Measurements from ENCODE around the gene GLRX.
"Not testable (repeated sequence)": the region's sequence is repeated elsewhere in the genome, so short reads cannot be mapped to it uniquely, and the experiment has no call there.

The GLRX gene

DNA sequence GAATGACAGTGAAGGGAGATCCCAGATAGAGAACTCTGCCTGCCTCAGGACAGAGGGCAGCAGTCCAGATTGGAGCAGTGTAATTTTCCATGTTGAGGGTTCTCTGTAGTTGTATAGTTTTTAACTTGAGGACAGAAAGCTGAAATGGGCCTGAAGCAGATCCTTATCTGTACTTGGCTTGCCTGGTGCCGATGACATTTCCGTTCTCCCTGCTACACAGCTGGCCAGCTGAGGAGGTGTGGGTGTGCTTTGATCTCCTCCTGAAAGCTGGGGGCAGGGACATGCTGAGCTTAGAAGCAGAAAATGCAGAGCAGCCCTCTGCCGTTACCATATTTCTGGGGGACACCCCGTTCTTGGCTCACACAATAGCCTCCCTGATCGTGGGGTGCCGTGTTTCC is 10.5 kb downstream of the GLRX start:
- Histone ChIP-seq H3K4me3 (ENCODE audit: low read length) (no peak overlapping the region), H3K4me2 (ENCODE audit: low read length) (no peak overlapping the region), H3K36me3 (ENCODE audit: insufficient read depth, low read length) (peaks cover 52% of the 10 kb centered on the region), H3K27me3 (ENCODE audit: control insufficient read depth, insufficient read depth, low read length) (no peaks in the 10 kb centered on the region), H3K4me1 (ENCODE audit: control insufficient read depth, insufficient read depth, low read length) (peaks cover 41% of the 10 kb centered on the region), H3K9me3 (replicated peaks; ENCODE audit: low read length) (no peaks in the 10 kb centered on the region), H3K9ac (ENCODE audit: low read depth, low read length) (no peak overlapping the region)

DNA sequence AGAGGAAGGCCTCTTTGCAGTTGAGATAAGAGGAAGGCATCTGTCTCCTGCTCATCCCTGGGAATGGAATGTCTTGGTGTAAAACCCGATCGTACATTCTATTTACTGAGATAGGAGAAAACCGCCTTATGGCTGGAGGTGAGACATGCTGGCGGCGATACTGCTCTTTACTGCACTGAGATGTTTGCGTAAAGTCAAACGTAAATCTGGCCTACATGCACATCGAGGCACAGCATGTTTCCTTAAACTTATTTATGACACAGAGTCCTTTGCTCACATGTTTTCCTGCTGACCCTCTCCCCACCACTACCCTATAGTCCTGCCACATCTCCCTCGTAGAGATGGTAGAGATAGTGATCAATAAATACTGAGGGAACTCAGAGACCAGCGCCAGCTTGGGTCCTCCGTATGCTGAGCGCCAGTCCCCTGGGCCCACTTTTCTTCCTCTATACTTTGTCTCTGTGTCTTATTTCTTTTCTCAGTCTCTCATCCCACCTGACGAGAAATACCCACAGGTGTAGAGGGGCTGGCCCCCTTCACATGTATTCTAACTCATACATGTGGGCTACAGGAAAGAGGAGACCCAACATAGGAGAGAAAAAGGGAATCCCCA is 11.0 kb downstream of the GLRX start:
- not testable (repeated sequence) for H3K27me3 ChIP-seq (ENCODE audit: control insufficient read depth, insufficient read depth, low read length); H3K4me2 ChIP-seq (ENCODE audit: low read length); H3K9ac ChIP-seq (ENCODE audit: low read depth, low read length); H3K4me3 ChIP-seq (ENCODE audit: low read length); H3K9me3 ChIP-seq (replicated peaks; ENCODE audit: low read length)
- Histone ChIP-seq H3K4me1 (ENCODE audit: control insufficient read depth, insufficient read depth, low read length) (peaks cover 37% of the 10 kb centered on the region), H3K36me3 (ENCODE audit: insufficient read depth, low read length) (peaks cover 46% of the 10 kb centered on the region)

DNA sequence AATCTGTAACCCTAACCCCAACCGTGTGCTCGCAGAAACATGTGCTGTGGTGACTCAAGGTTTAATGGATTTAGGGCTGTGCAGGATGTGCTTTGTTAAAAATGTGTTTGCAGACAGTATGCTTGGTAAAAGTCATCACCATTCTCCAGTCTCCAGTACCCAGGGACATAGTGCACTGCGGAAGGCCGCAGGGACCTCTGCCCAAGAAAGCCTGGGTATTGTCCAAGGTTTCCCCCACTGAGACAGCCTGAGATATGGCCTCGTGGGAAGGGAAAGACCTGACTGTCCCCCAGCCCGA is 11.5 kb downstream of the GLRX start:
- not testable (repeated sequence) for H3K9me3 ChIP-seq (replicated peaks; ENCODE audit: low read length); H3K4me2 ChIP-seq (ENCODE audit: low read length); H3K9ac ChIP-seq (ENCODE audit: low read depth, low read length); H3K27me3 ChIP-seq (ENCODE audit: control insufficient read depth, insufficient read depth, low read length); H3K4me3 ChIP-seq (ENCODE audit: low read length)
- Histone ChIP-seq H3K36me3 (ENCODE audit: insufficient read depth, low read length) (peaks cover 42% of the 10 kb centered on the region), H3K4me1 (ENCODE audit: control insufficient read depth, insufficient read depth, low read length) (peaks cover 37% of the 10 kb centered on the region)

DNA sequence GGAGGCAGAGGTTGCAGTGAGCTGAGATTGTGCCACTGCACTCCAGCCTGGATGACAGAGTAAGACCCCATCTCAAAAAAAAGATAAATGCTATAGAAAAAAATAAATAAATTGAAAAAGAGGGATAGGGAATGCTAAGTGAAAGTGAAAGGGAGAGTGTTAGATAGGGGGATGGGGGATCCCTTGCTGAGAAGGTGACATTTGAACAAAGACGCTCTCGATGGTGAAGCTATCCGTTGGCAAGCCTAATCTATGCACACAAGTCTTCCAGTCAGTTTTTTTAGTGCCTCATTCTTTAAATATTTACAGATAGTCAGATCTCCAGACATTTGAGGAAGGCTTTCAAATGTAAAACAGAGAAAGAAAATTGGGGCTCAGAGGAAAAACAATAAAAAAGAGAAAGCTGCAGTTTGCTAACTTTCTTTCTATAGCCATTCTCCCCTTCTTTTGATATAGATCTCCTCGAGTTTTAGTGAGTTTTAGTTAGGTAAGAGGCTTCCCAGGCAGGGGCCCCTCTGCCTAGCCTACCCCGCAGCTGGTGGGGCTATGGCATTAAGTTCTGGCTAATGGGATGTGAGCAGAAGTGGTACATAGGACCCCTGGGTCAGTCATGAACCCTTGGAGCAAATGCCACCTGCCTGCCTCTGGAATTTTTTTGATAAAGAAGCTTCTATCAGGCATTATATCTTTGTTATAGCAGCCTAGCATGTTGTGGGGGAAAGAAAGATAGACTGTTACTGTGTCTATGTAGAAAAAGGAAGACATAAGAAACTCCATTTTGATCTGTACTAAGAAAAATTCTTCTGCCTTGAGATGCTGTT is 12.0 kb downstream of the GLRX start:
- H3K4me1 ChIP-seq (ENCODE audit: control insufficient read depth, insufficient read depth, low read length): peaks cover 37% of the 10 kb centered on the region
- H3K9ac ChIP-seq (ENCODE audit: low read depth, low read length): peak overlapping the region; percentile 49
- peak overlapping the region; percentile 17 for H3K4me2 ChIP-seq (ENCODE audit: low read length)
- no peaks in the 10 kb centered on the region for H3K27me3 ChIP-seq (ENCODE audit: control insufficient read depth, insufficient read depth, low read length)
- no peak overlapping the region for H3K4me3 ChIP-seq (ENCODE audit: low read length)
- no peaks in the 10 kb centered on the region for H3K9me3 ChIP-seq (replicated peaks; ENCODE audit: low read length)
- H3K36me3 ChIP-seq (ENCODE audit: insufficient read depth, low read length): peaks cover 36% of the 10 kb centered on the region

DNA sequence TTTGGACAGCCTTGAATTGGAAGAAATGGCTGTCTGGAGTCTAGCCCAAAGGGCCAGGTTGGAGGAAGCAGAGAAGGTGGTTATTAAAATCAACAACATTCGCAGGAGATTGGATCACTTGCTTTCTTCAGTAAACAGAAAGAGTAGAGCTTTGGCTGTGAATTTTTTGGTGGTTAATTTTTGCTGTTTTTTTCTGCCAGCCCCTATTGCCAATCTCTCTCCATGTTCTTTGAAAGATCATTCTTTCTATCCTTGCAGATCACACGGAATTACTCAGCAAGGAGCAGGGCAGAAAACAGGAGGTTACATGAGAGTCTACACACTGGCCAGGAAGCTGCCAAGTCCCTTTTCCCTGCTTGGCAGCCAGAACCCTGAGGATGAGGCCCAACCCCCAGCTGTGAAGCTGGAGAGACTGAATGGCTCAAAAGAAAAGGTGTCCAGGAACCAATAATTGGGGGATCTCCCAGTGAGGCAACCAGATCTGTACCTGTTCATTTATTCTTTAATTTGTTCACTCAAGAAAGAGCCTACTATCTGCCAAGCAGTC is 13.0 kb downstream of the GLRX start:
- H3K9ac ChIP-seq (ENCODE audit: low read depth, low read length): no peak overlapping the region
- no peak overlapping the region for H3K4me2 ChIP-seq (ENCODE audit: low read length)
- H3K4me3 ChIP-seq (ENCODE audit: low read length): no peak overlapping the region
- no peaks in the 10 kb centered on the region for H3K27me3 ChIP-seq (ENCODE audit: control insufficient read depth, insufficient read depth, low read length)
- no peaks in the 10 kb centered on the region for H3K9me3 ChIP-seq (replicated peaks; ENCODE audit: low read length)
- H3K4me1 ChIP-seq (ENCODE audit: control insufficient read depth, insufficient read depth, low read length): peaks cover 37% of the 10 kb centered on the region
- peaks cover 26% of the 10 kb centered on the region for H3K36me3 ChIP-seq (ENCODE audit: insufficient read depth, low read length)

DNA sequence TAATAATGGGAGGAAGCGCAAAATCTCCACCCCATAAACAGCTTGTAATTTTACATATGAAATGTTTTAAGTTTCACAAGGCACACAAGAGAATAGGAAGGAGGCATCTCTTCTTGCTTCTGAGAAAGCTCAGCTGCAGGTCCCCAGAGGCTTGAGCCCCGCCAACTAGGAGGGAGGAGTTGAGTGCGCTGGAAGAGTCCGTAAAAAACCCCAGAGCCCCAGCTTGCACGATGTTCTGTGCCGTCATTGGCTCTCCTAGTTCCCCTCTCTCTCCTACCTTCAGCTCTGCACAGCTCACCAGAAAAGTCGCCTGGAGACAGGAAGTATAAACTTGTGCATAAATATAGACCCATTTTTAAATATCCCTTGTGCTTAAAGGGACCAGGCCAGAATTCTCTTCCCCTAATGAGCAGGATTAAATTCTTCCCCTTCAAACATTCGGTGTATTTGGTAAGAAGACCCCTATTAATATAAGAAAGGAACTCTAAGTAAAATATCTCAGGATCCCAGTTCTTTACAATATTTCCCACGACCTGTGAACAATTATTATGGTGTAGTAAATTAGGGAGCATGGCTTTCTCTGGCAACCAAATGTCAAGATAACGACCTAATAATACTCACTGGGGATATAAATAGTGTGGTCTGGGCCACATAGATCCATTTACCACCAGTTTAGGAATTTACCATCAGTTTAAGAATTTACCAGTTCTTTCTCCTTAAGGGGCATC is 13.7 kb downstream of the GLRX start:
- no peak overlapping the region for H3K9ac ChIP-seq (ENCODE audit: low read depth, low read length)
- H3K36me3 ChIP-seq (ENCODE audit: insufficient read depth, low read length): peaks cover 20% of the 10 kb centered on the region
- no peak overlapping the region for H3K4me3 ChIP-seq (ENCODE audit: low read length)
- no peaks in the 10 kb centered on the region for H3K27me3 ChIP-seq (ENCODE audit: control insufficient read depth, insufficient read depth, low read length)
- no peak overlapping the region for H3K4me2 ChIP-seq (ENCODE audit: low read length)
- H3K9me3 ChIP-seq (replicated peaks; ENCODE audit: low read length): no peaks in the 10 kb centered on the region
- H3K4me1 ChIP-seq (ENCODE audit: control insufficient read depth, insufficient read depth, low read length): peaks cover 37% of the 10 kb centered on the region

DNA sequence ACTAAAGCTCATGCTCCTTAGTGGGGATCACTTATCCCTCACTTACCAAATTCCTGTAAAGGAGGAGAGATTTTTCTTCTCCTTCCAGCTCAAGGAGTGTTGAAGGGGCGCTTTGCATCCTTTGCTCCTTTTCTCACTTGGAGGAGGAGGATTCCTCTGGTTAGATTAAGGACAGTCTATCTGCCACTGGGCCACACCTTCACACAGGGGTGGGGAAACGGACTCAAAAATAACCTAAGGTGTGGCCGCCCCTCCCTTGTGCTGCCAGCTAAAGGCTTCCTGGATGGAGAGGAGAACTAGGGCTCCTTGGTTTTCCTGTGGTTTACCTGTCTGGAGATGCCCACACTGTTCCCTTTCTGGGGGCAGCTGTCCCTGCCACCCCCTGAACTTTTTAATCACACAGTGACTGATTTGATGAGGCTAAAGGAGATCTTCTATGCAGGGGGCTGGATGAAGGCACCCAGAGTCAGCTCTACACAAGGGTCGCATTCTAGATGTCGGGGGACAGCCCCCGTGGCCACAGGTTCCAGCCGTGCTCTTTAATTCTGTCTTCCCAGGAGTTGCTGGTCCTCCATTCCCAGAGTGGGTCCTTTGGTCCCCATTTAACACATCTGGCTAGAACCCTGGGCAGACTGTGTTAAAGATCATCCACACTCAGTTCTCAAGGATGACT is 14.4 kb downstream of the GLRX start:
- H3K4me1 ChIP-seq (ENCODE audit: control insufficient read depth, insufficient read depth, low read length): peaks cover 37% of the 10 kb centered on the region
- H3K4me3 ChIP-seq (ENCODE audit: low read length): no peak overlapping the region
- no peaks in the 10 kb centered on the region for H3K27me3 ChIP-seq (ENCODE audit: control insufficient read depth, insufficient read depth, low read length)
- H3K9ac ChIP-seq (ENCODE audit: low read depth, low read length): no peak overlapping the region
- H3K36me3 ChIP-seq (ENCODE audit: insufficient read depth, low read length): peaks cover 13% of the 10 kb centered on the region
- no peaks in the 10 kb centered on the region for H3K9me3 ChIP-seq (replicated peaks; ENCODE audit: low read length)
- no peak overlapping the region for H3K4me2 ChIP-seq (ENCODE audit: low read length)

DNA sequence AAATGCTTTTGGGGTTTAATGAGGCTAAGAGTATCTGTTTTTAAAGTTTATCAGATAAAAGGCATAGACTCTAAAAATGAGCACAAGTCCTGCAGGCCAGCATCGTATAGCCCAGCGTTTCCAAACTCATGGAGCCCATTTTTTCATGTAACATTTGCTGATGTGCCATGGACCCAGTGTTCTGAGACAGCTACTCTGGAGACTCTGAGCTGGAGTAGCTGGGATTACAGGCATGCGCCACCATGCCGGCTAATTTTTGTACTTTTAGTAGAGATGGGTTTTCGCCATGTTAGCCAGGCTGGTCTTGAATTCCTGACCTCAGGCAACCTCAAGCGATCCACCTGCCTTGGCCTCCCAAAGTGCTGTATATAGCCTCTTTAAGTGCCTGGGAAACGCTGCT is 15.8 kb downstream of the GLRX start:
- Histone ChIP-seq H3K4me3 (ENCODE audit: low read length) (no peak overlapping the region), H3K4me2 (ENCODE audit: low read length) (no peak overlapping the region), H3K9ac (ENCODE audit: low read depth, low read length) (no peak overlapping the region), H3K4me1 (ENCODE audit: control insufficient read depth, insufficient read depth, low read length) (peaks cover 30% of the 10 kb centered on the region), H3K27me3 (ENCODE audit: control insufficient read depth, insufficient read depth, low read length) (no peaks in the 10 kb centered on the region), H3K36me3 (ENCODE audit: insufficient read depth, low read length) (peaks cover 1% of the 10 kb centered on the region), H3K9me3 (replicated peaks; ENCODE audit: low read length) (no peaks in the 10 kb centered on the region)

DNA sequence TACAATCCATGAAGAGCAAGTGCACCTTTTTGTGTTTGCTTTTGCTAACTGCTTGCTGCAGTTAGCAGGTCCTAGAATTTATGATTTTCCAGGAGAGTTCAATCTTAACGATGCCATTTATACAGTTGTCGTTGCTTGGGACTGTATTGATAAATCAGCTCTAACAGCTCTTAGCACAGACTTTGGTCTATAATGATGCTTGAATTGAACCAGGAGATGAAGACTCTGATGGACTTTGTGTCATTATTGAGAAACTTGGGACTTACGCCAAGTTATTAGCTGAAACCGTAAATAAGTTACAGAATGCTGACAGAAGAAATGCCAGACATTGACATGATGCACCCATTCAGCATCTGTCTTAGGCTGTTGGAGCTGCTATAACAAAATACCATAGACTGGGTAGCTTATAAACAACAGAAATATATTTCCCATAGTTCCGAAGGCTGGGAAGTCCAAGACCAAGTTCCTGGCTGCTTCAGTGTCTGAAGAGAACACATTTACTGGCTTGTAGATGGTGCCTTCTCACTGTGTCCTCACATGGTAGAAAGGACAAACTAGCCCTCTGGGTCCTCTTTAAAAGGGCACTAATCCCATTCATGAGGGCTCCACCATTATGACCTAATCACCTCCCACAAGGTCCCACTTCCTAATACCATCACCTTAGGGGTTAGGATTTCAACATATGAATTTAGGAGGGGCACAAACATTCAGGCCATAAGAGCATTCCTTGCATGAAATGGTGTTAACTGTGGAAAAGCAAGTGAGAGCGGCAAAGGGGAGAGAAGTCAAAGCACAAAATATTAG is 17.6 kb downstream of the GLRX start:
- H3K36me3 ChIP-seq (ENCODE audit: insufficient read depth, low read length): no peaks in the 10 kb centered on the region
- no peak overlapping the region for H3K4me2 ChIP-seq (ENCODE audit: low read length)
- no peaks in the 10 kb centered on the region for H3K9me3 ChIP-seq (replicated peaks; ENCODE audit: low read length)
- H3K27me3 ChIP-seq (ENCODE audit: control insufficient read depth, insufficient read depth, low read length): no peaks in the 10 kb centered on the region
- no peak overlapping the region for H3K9ac ChIP-seq (ENCODE audit: low read depth, low read length)
- H3K4me3 ChIP-seq (ENCODE audit: low read length): no peak overlapping the region
- H3K4me1 ChIP-seq (ENCODE audit: control insufficient read depth, insufficient read depth, low read length): peaks cover 16% of the 10 kb centered on the region

DNA sequence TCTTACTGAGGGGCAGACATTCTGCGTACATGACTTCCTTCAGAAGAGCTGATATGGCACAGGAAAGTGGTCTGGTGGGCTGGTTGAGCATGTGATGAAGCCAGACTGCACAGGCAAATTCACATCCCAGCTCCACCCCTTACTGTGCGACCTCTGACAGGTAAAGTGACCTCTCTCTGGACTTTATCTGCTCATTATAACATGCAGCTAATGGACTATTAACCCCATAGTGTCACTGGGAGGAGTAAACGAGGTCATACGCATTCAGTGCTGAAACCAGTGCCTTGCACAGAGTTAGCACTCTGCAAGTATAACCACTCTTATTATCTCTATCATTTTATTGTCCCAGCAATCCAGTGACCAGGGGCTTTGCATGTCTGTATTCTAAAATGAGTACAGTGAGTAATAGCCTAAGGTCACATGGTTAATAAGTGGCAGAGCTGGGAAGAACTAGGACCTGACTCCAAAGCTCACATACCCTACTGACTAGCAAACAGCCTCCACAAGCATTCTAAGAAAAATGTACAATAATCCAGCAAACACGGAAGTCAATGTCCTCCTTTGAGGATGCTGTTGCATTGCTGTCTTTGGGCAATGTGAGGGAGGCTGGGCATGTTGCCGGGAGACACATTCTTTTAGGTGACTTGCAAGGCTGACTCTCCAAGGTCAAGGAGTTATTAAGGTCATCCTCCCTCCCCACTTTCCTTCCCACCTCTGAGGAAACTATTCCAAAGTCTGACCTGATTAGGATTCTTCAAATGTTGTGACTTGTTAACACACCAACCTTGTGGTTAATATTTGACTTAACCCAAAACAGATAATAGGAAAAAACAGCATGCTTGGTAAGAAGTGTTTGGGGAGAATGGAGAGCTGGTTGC is 19.0 kb downstream of the GLRX start:
- no peak overlapping the region for H3K9ac ChIP-seq (ENCODE audit: low read depth, low read length)
- no peaks in the 10 kb centered on the region for H3K9me3 ChIP-seq (replicated peaks; ENCODE audit: low read length)
- no peaks in the 10 kb centered on the region for H3K36me3 ChIP-seq (ENCODE audit: insufficient read depth, low read length)
- no peaks in the 10 kb centered on the region for H3K27me3 ChIP-seq (ENCODE audit: control insufficient read depth, insufficient read depth, low read length)
- no peak overlapping the region for H3K4me3 ChIP-seq (ENCODE audit: low read length)
- no peak overlapping the region for H3K4me2 ChIP-seq (ENCODE audit: low read length)
- H3K4me1 ChIP-seq (ENCODE audit: control insufficient read depth, insufficient read depth, low read length): peaks cover 2% of the 10 kb centered on the region
